GM12873 (cell line): ENCODE data around the gene PRKCI.

Source experiments
- TF ChIP-seq, protein P1 (sequence below): IDR thresholded peaks from 2 replicates; pipeline ENCODE4 v1.5.1; 2012; ENCODE audit warnings: low read depth, mild to moderate bottlenecking, moderate library complexity, low read length, control low read depth; ENCODE audit not compliant: insufficient read depth; ENCODE audit errors: missing control alignments

PRKCI gene

DNA sequence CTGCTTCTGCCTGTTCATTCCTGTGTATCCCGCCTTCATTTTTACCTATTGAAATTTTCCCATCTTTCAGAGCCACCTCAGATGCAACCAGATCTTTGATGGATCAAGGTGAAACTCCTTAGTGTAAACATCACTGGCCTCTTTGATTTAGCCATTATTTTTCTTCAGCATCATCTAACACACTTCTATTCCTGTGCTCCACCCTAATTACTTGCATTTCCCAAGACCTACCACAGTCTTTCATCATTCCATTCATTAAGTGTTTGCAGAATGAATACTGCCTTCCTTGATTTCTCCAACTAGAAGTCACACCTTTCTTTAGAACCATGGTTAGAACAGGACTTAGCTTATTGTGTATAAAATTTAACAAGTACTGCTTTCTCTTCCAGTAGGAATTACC lies 79.8 kb downstream of the PRKCI start:
- TF ChIP-seq, protein P1, sequence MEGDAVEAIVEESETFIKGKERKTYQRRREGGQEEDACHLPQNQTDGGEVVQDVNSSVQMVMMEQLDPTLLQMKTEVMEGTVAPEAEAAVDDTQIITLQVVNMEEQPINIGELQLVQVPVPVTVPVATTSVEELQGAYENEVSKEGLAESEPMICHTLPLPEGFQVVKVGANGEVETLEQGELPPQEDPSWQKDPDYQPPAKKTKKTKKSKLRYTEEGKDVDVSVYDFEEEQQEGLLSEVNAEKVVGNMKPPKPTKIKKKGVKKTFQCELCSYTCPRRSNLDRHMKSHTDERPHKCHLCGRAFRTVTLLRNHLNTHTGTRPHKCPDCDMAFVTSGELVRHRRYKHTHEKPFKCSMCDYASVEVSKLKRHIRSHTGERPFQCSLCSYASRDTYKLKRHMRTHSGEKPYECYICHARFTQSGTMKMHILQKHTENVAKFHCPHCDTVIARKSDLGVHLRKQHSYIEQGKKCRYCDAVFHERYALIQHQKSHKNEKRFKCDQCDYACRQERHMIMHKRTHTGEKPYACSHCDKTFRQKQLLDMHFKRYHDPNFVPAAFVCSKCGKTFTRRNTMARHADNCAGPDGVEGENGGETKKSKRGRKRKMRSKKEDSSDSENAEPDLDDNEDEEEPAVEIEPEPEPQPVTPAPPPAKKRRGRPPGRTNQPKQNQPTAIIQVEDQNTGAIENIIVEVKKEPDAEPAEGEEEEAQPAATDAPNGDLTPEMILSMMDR: no peak

DNA sequence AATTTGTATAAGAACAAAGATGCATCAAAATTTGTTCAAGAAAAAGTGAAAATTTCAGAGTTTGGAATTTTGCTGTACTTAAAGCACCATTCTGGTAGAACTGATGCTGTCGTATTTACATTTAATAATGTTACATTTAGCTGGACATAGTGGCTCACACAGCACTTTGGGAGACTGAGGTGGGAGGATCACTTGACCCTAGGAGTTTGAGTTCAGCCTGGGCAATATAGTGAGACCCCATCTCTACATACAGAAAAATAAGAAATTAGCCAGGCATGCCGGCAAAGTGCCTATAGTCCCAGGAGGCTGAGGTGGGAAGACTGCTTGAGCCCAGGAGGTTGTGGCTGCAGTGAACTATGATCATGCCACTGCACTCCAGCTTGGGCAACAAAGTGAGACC lies 83.8 kb downstream of the PRKCI start:
- TF ChIP-seq, protein P1: no peak

DNA sequence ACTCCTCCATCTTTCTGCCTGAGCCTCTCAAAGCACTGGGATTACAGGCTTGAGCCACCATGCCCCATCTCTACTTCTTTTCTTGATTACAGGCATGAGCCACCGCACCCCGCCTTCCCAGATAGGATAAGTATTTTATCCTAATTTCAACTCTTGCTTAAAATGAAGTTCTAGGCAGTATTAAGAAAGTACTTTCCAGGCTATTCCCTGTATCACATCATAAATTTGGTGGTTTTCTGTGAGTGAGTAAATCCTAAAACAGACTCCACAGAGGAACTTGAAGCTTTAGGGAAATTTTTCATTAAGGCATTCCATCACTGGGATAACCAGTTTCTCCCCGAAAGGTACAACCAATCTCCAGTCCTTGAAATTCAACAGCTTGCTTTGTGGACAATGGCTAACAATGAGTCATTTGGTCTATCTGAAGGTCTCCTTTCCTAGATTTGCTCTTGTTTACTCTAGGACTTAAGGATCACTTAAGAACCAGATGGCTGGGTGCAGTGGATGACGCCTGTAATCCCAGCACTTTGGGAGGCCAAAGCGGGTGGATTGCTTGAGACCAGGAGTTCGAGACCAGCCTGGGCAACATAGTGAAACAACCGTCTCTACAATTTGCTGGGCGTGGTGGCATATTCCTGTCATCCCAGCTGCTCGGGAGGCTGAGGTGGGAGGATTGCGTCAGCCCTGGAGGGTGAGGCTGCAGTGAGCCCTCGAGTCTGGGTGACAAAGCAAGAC lies 85.6 kb downstream of the PRKCI start:
- TF ChIP-seq, protein P1: no peak

DNA sequence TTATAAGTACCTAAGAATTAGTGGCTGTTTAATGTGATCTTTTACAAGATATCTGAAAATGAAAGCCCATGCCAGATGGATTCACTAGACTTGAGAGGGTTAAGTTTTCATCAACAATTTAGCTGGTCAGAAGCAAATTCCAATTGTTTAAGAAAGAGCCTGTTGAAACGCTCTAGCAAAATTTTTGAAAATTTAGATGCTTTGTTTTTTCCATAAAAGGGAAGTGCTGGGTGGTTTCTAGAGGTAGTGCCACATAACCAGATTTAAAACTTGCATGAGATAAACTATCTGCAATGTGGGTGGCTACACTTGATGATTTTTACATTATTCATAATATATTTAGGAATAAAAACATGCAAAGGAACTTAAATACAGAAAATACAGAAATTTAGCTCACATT lies 86.8 kb downstream of the PRKCI start:
- TF ChIP-seq, protein P1: no peak

DNA sequence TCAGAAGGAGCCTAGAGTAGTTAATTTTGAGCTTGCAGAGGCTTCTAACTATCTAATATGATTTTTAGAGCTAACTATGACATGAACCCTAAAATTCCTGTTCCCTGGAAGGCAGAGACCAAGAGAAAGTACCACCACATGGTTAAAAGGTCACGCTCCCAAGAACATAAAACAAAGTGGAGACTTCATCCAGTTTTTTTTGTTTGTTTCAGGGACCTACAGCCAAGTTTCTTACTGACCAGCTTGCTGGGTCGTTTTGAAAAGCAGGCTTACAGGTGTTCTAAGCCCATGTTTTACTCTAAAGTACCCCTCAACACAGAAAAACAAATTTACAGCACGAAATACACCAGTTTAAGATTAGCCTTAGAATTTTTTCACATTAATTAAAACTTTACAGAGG lies 95.7 kb downstream of the PRKCI start:
- TF ChIP-seq, protein P1: no peak

DNA sequence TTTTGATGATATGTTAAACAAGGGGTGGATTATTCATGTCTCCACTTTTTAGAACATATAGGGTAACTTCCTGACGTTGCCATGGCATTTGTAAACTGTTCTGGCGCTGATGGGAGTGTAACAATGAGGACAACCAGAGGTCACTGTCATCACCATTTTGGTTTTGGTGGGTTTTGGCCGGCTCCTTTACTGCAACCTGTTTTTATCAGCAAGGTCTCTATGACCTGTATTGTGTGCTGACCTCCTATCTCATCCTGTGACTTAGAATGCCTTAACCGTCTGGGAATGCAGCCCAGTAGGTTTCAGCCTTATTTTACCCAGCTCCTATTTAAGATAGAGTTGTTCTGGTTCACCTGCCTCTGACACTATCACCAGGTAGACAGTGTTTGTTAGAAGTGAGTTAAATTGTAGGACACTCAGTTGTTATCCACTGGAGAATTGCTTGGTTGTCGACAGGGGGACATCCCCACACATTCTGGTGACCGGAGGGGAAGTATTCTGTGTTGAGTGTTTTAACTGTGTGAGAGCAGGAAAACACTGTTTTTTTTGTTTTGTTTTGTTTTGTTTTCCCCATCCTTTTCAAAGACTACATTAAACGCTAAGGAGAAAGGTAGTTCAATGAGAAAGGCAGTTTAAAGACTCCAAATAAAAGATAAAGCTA lies 98.4 kb downstream of the PRKCI start:
- TF ChIP-seq, protein P1: no peak

DNA sequence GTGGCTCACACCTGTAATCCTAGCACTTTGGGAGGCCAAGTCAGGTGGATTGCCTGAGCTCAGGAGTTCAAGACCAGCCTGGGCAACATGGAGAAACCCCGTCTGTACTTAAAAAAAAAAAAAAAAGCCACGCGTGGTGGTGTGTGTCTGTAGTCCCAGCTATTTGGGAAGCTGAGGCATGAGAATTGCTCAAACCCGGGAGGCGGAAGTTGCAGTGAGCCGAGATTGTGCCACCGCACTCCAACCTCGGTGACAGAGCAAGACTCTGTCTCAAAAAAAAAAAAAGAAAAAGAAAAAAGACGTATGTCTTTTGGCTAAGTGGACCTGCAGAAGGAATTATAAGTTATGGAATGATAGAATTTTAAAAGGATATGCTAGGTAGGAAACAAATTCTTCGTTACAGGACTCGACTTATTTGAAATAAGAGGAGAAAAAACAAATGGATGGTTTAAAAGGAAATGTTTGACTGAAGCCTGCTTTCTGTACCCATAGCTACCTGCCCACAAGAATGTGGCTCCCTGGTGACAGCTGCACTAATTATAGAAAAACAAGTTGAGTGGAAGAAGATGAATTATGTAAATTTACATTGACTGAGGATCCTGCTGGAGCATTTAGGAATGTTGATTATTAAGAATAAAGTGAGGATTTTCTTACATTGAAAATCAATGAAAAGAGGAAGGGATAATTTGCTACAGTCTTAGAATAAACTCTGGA lies 99.3 kb downstream of the PRKCI start:
- TF ChIP-seq, protein P1: no peak
